A549 (cell line): ENCODE measurements around the gene IARS2. TPM values are rescaled to one million over a fixed set of nuclear protein-coding genes. Genes with fewer than 3 reads are reported as not detected.

Source experiments
- ATAC-seq, 2 experiments: fragments of 200-7000 bp in 1 of 2; fragments of >200 bp in 1 of 2; cut with Nextera tagmentation in 1 of 2; cut with Tn5 transposase in 1 of 2; 3 replicates each; pipeline versions ENCODE4 v1.8.0 to v1.9.1; 2018 to 2020; ENCODE audit warnings: mild to moderate bottlenecking in 1 of 2, moderate library complexity in 1 of 2
- CTCF ChIA-PET: fragments of 300-600 bp; sonication (Branson Sonifier 250); formaldehyde crosslinking; extraction: SDS; loops from one replicate; lab custom pipeline; 2021; ENCODE audit warnings: antibody characterized with exemption, inconsistent platforms; lab: Yijun Ruan, JAX
- POLR2A ChIA-PET: fragments of 350-600 bp; formaldehyde crosslinking; extraction: SDS; loops from one replicate; lab custom pipeline; 2021; ENCODE audit warnings: antibody characterized with exemption, inconsistent platforms; lab: Yijun Ruan, JAX
- DNase-seq, 2 experiments: peaks; one replicate each; pipeline versions ENCODE4 v3.0.0 to v3.0.0-alpha.2; 2011 to 2016; ENCODE audit warnings: low read depth in 1 of 2, low spot score in 1 of 2
- FAIRE-seq: peaks from 2 replicates; lab custom pipeline; 2011; peaks lifted over from hg19 to GRCh38; lab: Jason Lieb, UNC
- H3K27ac ChIP-seq, 2 experiments: fragments of >200 bp; sonication (Bioruptor Twin); formaldehyde crosslinking; 3 replicates each; pipeline ENCODE4 v1.5.1; 2016 to 2017
- H3K4me1 ChIP-seq: fragments of >200 bp; sonication (Bioruptor Twin); formaldehyde crosslinking; 3 replicates; pipeline ENCODE4 v1.6.1; 2016
- H3K4me2 ChIP-seq: fragments of >200 bp; sonication (Bioruptor Twin); formaldehyde crosslinking; 3 replicates; pipeline ENCODE4 v1.6.1; 2016
- H3K4me3 ChIP-seq: fragments of >200 bp; sonication (Bioruptor Twin); formaldehyde crosslinking; 3 replicates; pipeline ENCODE4 v1.5.1; 2016
- H3K9me3 ChIP-seq: fragments of >200 bp; sonication (Bioruptor Twin); formaldehyde crosslinking; 3 replicates; pipeline ENCODE4 v1.6.1; 2016
- BHLHE40 ChIP-seq: IDR thresholded peaks from 2 replicates; pipeline ENCODE4 v1.6.1; 2012; ENCODE audit warnings: low read depth, low read length, inconsistent platforms
- CBX8 ChIP-seq: fragments of 200-600 bp; sonication (generic); IDR thresholded peaks from 2 replicates; pipeline ENCODE4 v1.6.1; 2016
- CEBPB ChIP-seq, 2 experiments: fragments of >200 bp in 1 of 2; sonication (Bioruptor Twin) in 1 of 2; formaldehyde crosslinking in 1 of 2; IDR thresholded peaks; 2 replicates each; pipeline ENCODE4 v1.6.1; 2012 to 2016
- CHD2 ChIP-seq: fragments of 150-350 bp; IDR thresholded peaks from 2 replicates; pipeline ENCODE4 v1.6.1; 2014; ENCODE audit warnings: low read length; ENCODE audit not compliant: partially characterized antibody
- CHD4 ChIP-seq: fragments of 200-600 bp; sonication (generic); IDR thresholded peaks from 2 replicates; pipeline ENCODE4 v1.6.1; 2016; ENCODE audit warnings: antibody characterized with exemption, mild to moderate bottlenecking, borderline replicate concordance
- CTCF ChIP-seq: fragments of >200 bp; sonication (Bioruptor Twin); formaldehyde crosslinking; IDR thresholded peaks from 3 replicates; pipeline ENCODE4 v1.5.1; 2016
- EHF ChIP-seq: fragments of 250-450 bp; sonication (Bioruptor Pico); IDR thresholded peaks from 2 replicates; pipeline ENCODE4 v1.5.0; 2020; ENCODE audit warnings: mild to moderate bottlenecking
- ELK1 ChIP-seq: fragments of 150-350 bp; IDR thresholded peaks from 2 replicates; pipeline ENCODE4 v1.6.1; 2014; ENCODE audit warnings: low read depth, mild to moderate bottlenecking, low read length
- HDAC2 ChIP-seq: fragments of 200-600 bp; sonication (generic); IDR thresholded peaks from 2 replicates; pipeline ENCODE4 v1.6.1; 2016
- MYC ChIP-seq: IDR thresholded peaks from 2 replicates; pipeline ENCODE4 v1.6.1; 2012; ENCODE audit warnings: mild to moderate bottlenecking, inconsistent platforms, low read length, improper control_type of control experiment, borderline replicate concordance
- POLR2A ChIP-seq: IDR thresholded peaks from 2 replicates; pipeline ENCODE4 v1.6.1; 2012; ENCODE audit warnings: mild to moderate bottlenecking, low read length
- RAD21 ChIP-seq, 2 experiments: fragments of >200 bp in 1 of 2; sonication (Bioruptor Twin) in 1 of 2; formaldehyde crosslinking in 1 of 2; IDR thresholded peaks in 1 of 2; conservative IDR thresholded peaks in 1 of 2; 2 replicates in 1 of 2; 3 replicates in 1 of 2; pipeline ENCODE4 v1.6.1; 2012 to 2018; ENCODE audit warnings: inconsistent platforms in 1 of 2
- RFX5 ChIP-seq: fragments of 450-650 bp; IDR thresholded peaks from 2 replicates; pipeline ENCODE4 v1.7.1; 2014; ENCODE audit warnings: antibody characterized with exemption, mild to moderate bottlenecking, moderate library complexity
- RNF2 ChIP-seq: fragments of 200-600 bp; sonication (generic); IDR thresholded peaks from 2 replicates; pipeline ENCODE4 v1.6.1; 2016; ENCODE audit warnings: low read depth, mild to moderate bottlenecking, antibody characterized with exemption, moderate library complexity, borderline replicate concordance
- TFCP2L1 ChIP-seq: fragments of 250-450 bp; sonication (Bioruptor Pico); IDR thresholded peaks from 2 replicates; pipeline ENCODE4 v1.5.0; 2021; ENCODE audit warnings: mild to moderate bottlenecking
- ZC3H11A ChIP-seq: fragments of 450-650 bp; IDR thresholded peaks from 2 replicates; pipeline ENCODE4 v1.6.1; 2014; ENCODE audit warnings: antibody characterized with exemption, mild to moderate bottlenecking
- ZFP36 ChIP-seq: fragments of 450-650 bp; IDR thresholded peaks from 2 replicates; pipeline ENCODE4 v1.6.1; 2014; ENCODE audit warnings: borderline replicate concordance; ENCODE audit not compliant: partially characterized antibody
- ZSCAN20 ChIP-seq: fragments of 250-450 bp; sonication (Bioruptor Pico); IDR thresholded peaks from 2 replicates; pipeline ENCODE4 v1.8.0; 2022; ENCODE audit warnings: mild to moderate bottlenecking, moderate library complexity
- WGBS: methylation state at CpG from one replicate; pipeline ENCODE4 v1.1.6; 2017; ENCODE audit errors: missing lambda C conversion rate; 5-methylcytosine and 5-hydroxymethylcytosine counted together
- polyA plus RNA-seq, 4 experiments: library from polyadenylated mRNA; depleted of rRNA in 3 of 4; stranded (reverse); fragments of >200 nt; fragmentation: RNase III in 1 of 4; extraction: RNeasy Plus Mini Kit Qiagen cat#74134 plus additional on column Dnase treatment in 1 of 4; gene quantifications; 2 replicates in 3 of 4; 3 replicates in 1 of 4; pipeline ENCODE4 v1.2.3, GENCODE V29; 2011 to 2017
- TF ChIP-seq, protein P1 (sequence below): fragments of >200 bp; sonication (Bioruptor Twin); formaldehyde crosslinking; IDR thresholded peaks from 2 replicates; pipeline ENCODE4 v1.6.1; 2016
- TF ChIP-seq, protein P2 (sequence below): IDR thresholded peaks from 2 replicates; pipeline ENCODE4 v1.6.1; 2012
- TF ChIP-seq, protein P3 (sequence below): IDR thresholded peaks from 2 replicates; pipeline ENCODE4 v1.6.1; 2012; ENCODE audit warnings: low read depth, borderline replicate concordance

The IARS2 gene
- polyA plus RNA-seq, 2 of the 4 experiments (the other 2 are of a cell fraction) = 66.7 to 115 TPM

DNA sequence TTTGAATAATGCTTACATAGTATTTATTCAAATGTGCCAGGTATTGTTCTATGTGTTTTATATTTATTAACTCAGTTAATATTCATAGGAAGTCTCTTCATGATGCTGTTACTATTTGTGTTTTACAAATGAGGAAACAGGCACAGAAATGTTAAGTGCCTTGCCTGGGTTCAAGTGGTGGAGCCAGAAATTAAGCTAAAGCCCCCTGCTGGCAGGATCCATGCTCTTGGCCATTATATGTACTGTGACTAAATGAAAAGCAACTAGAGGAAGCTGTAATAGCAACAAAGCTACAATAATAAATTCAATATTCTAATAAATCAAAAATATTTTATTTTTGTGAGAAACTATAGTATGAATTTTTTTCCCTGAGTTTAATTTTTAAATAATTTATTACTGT, 30.0 kb downstream of the IARS2 start (continued):
- TF ChIP-seq, protein P1, sequence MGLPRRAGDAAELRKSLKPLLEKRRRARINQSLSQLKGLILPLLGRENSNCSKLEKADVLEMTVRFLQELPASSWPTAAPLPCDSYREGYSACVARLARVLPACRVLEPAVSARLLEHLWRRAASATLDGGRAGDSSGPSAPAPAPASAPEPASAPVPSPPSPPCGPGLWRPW = no peak
- no peak for TF ChIP-seq EHF (CRISPR knock-in tag)
- TF ChIP-seq CTCF = peak; percentile 47
- no peak for TF ChIP-seq POLR2A
- no peak for TF ChIP-seq HDAC2
- TF ChIP-seq RAD21 (conservative IDR thresholded peaks at IDR 0.05 in 1 of 2, IDR thresholded peaks at IDR 0.05 in 1 of 2) = peak in 1 of 2 experiments; percentile 18; a peak in 1 of 5 replicates
- no peak for TF ChIP-seq TFCP2L1
- TF ChIP-seq MYC = no peak

GRCh38 chr1:220124542-220124941, 30.6 kb downstream of the IARS2 start:
- WGBS = 41% methylated on average over 1 of the region's 1 CpG
- no peak for FAIRE-seq
- POLR2A ChIA-PET = no interaction called here
- H3K4me2 ChIP-seq = no peak overlapping the region
- no peak for ATAC-seq
- no peak overlapping the region for H3K4me3 ChIP-seq
- peaks cover 7% of the 10 kb centered on the region; the same call in 1 of the 3 replicates for H3K4me1 ChIP-seq
- no peak for TF ChIP-seq CBX8
- no peak for TF ChIP-seq RAD21 (conservative IDR thresholded peaks at IDR 0.05 in 1 of 2, IDR thresholded peaks at IDR 0.05 in 1 of 2)
- no peak for TF ChIP-seq CHD2
- TF ChIP-seq ZC3H11A = no peak
- TF ChIP-seq, protein P1 = no peak
- no peak for TF ChIP-seq CEBPB (IDR thresholded peaks at IDR 0.05)
- no peak for TF ChIP-seq BHLHE40
- TF ChIP-seq TFCP2L1 = no peak
- no peak for TF ChIP-seq HDAC2
- TF ChIP-seq RNF2 = no peak
- TF ChIP-seq, all 56 proteins: peak for 0
- DNase-seq = no peak
- CTCF ChIA-PET = interaction anchor here (1.0 to 1.5 kb wide), 5 partner anchors 9 to 35 kb away, joined by 3 read pairs; partner anchors contain the start of gene BPNT1
- Histone ChIP-seq H3K9me3 (no peaks in the 10 kb centered on the region), H3K27ac (no peak overlapping the region)

DNA sequence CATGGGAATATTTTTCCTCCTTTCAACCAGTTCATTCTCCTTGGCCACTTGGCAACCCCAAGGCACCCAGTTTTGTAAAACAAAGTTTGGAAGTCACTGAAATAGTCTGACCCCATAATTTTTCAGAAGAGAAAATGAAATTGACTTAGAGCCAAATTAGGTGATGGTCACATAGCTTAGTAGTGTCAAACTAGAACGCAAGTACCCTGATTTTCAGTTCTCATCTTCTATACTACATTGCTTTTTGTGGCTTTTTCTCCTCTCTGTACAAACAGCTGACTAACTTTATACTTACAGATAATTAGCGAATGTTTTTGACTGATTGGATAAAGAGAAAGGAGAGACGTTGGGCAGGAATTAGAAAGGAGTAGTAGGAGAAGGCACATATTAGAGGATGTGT, 33.1 kb downstream of the IARS2 start:
- TF ChIP-seq CHD4 (no peak), ZSCAN20 (no peak), RFX5 (no peak), ELK1 (no peak), RNF2 (no peak), EHF (CRISPR knock-in tag) (no peak), ZFP36 (no peak)
- TF ChIP-seq, protein P2, sequence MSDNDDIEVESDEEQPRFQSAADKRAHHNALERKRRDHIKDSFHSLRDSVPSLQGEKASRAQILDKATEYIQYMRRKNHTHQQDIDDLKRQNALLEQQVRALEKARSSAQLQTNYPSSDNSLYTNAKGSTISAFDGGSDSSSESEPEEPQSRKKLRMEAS = no peak
- TF ChIP-seq, protein P3, sequence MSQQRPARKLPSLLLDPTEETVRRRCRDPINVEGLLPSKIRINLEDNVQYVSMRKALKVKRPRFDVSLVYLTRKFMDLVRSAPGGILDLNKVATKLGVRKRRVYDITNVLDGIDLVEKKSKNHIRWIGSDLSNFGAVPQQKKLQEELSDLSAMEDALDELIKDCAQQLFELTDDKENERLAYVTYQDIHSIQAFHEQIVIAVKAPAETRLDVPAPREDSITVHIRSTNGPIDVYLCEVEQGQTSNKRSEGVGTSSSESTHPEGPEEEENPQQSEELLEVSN = no peak
- ChIA-PET POLR2A (no interaction called here), CTCF (no interaction called here)

More for the DNA sequence above, 33.1 kb downstream of the IARS2 start:
- 90% methylated on average over 3 of the region's 3 CpGs for WGBS
- FAIRE-seq (no peak), ATAC-seq (no peak), DNase-seq (no peak)
- Histone ChIP-seq H3K9me3 (no peaks in the 10 kb centered on the region), H3K27ac (no peak overlapping the region), H3K4me2 (no peak overlapping the region), H3K4me3 (no peak overlapping the region), H3K4me1 (peaks cover 3% of the 10 kb centered on the region; the same call in 1 of the 3 replicates)
